CD8-positive, alpha-beta memory T cell (primary cell): ENCODE measurements around the gene FLAD1. TPM values are rescaled to one million over a fixed set of nuclear protein-coding genes. Genes with fewer than 3 reads are reported as not detected.
A peak's percentile ranks its signal among the peaks of the same experiment; 100 is the strongest.

ENCODE experiments used
- CTCF ChIA-PET: fragments of 350-600 bp; sonication (Branson Sonifier 250); formaldehyde crosslinking; loops from one replicate; lab custom pipeline; 2021; ENCODE audit warnings: antibody characterized with exemption; lab: Charles Lee
- POLR2A ChIA-PET: fragments of 350-600 bp; sonication (Branson Sonifier 250); formaldehyde crosslinking; loops from one replicate; lab custom pipeline; 2021; ENCODE audit warnings: antibody characterized with exemption; lab: Charles Lee
- DNase-seq, 5 donors: peaks; one replicate each; pipeline versions ENCODE4 v3.0.0 to v3.0.0-alpha.2; 2020 to 2022; ENCODE audit warnings: mixed read lengths in 1 of 5
- H3K27ac ChIP-seq: one replicate; pipeline ENCODE4 v1.7.0; 2013; ENCODE audit warnings: low read depth, mild to moderate bottlenecking, low read length, moderate library complexity
- H3K27me3 ChIP-seq: 2 replicates; pipeline ENCODE4 v1.7.0; 2013; ENCODE audit warnings: low read length, mild to moderate bottlenecking; ENCODE audit not compliant: insufficient read depth, poor library complexity, severe bottlenecking
- H3K36me3 ChIP-seq: 2 replicates; pipeline ENCODE4 v1.7.0; 2013; ENCODE audit warnings: mild to moderate bottlenecking, low read length, moderate library complexity; ENCODE audit not compliant: insufficient read depth
- H3K4me1 ChIP-seq: 2 replicates; pipeline ENCODE4 v1.7.0; 2013; ENCODE audit warnings: mild to moderate bottlenecking, low read length, moderate library complexity; ENCODE audit not compliant: insufficient read depth
- H3K4me3 ChIP-seq: 2 replicates; pipeline ENCODE4 v1.7.0; 2013; ENCODE audit warnings: mild to moderate bottlenecking, low read length
- H3K9me3 ChIP-seq: 2 replicates; pipeline ENCODE4 v1.7.0; 2013; ENCODE audit warnings: mild to moderate bottlenecking, low read length
- H3K27ac Mint-ChIP-seq, 8 donors: one replicate each; pipeline ENCODE4 v1.8.0; 2020 to 2021; ENCODE audit warnings: mixed read lengths in 8 of 8, mild to moderate bottlenecking in 6 of 8, inconsistent platforms in 3 of 8, moderate library complexity in 3 of 8
- H3K27me3 Mint-ChIP-seq, 2 donors: one replicate each; pipeline ENCODE4 v1.8.0; 2020 to 2021; ENCODE audit warnings: mixed read lengths in 2 of 2, mild to moderate bottlenecking in 1 of 2, moderate library complexity in 1 of 2
- H3K36me3 Mint-ChIP-seq, 3 donors: one replicate each; pipeline ENCODE4 v1.8.0; 2020 to 2021; ENCODE audit warnings: mixed read lengths in 3 of 3, inconsistent platforms in 1 of 3, mild to moderate bottlenecking in 1 of 3
- H3K4me1 Mint-ChIP-seq, 3 donors: one replicate each; pipeline ENCODE4 v1.8.0; 2020 to 2021; ENCODE audit warnings: mixed read lengths in 3 of 3, inconsistent platforms in 1 of 3, mild to moderate bottlenecking in 1 of 3
- H3K4me3 Mint-ChIP-seq, 7 donors: one replicate each; pipeline ENCODE4 v1.8.0; 2020 to 2021; ENCODE audit warnings: mixed read lengths in 7 of 7, mild to moderate bottlenecking in 6 of 7, moderate library complexity in 4 of 7, inconsistent platforms in 2 of 7
- H3K9me3 Mint-ChIP-seq, 5 donors: one replicate each; pipeline ENCODE4 v1.8.0; 2020 to 2022; ENCODE audit warnings: mixed read lengths in 5 of 5, mild to moderate bottlenecking in 3 of 5, moderate library complexity in 2 of 5, inconsistent platforms in 1 of 5
- polyA plus RNA-seq: library from polyadenylated mRNA; unstranded; fragments of 300-500 nt; fragmentation: Illumina TruSeq; gene quantifications from one replicate; pipeline ENCODE4 v1.2.3, GENCODE V29; 2021
- total RNA-seq, 2 experiments: library from RNA; stranded (reverse); gene quantifications; one replicate each; pipeline ENCODE4 v1.2.3, GENCODE V29; 2021

The FLAD1 gene
- total and polyA plus RNA-seq, 3 experiments from 2014 or later = 51.2 to 76.3 (median 73.7) TPM

- Histone ChIP-seq H3K36me3 (no peaks in the 10 kb centered on the region), H3K27me3 (no peaks in the 10 kb centered on the region), H3K4me3 (peak overlapping the region; percentile 94), H3K27ac (peak overlapping the region; percentile 87), H3K4me1 (peaks cover 49% of the 10 kb centered on the region), H3K9me3 (no peaks in the 10 kb centered on the region)
- POLR2A ChIA-PET = interaction anchor here (3.3 kb wide), 1 partner anchor 14 kb away, joined by 7 read pairs; no protein-coding TSS in a partner anchor
- H3K4me1 Mint-ChIP-seq = peaks cover 47 to 66% (median 52%) of the 10 kb centered on the region in 3 donors
- CTCF ChIA-PET = interaction anchor here (13.6 kb wide), 1 partner anchor 11 kb away, joined by 207 read pairs; no protein-coding TSS in a partner anchor
- peak overlapping the region; percentile 83 to 98 (median 91) for H3K27ac Mint-ChIP-seq
- peaks cover 0 to 6% (median 0%) of the 10 kb centered on the region in 3 donors for H3K36me3 Mint-ChIP-seq
- peak in 1 of 5 donors; percentile 27 for DNase-seq
- peak overlapping the region; percentile 93 to 96 (median 95) for H3K4me3 Mint-ChIP-seq
- no peaks in the 10 kb centered on the region for H3K9me3 Mint-ChIP-seq
- H3K27me3 Mint-ChIP-seq = no peaks in the 10 kb centered on the region
Measured at GRCh38 chr1:155003227-155003765, 20.2 kb downstream of the FLAD1 start.

GRCh38 chr1:155003766-155004351 lies 20.7 kb downstream of the FLAD1 start:
- Histone ChIP-seq H3K4me1 (peaks cover 49% of the 10 kb centered on the region), H3K27me3 (no peaks in the 10 kb centered on the region), H3K4me3 (peak overlapping the region; percentile 94), H3K9me3 (no peaks in the 10 kb centered on the region), H3K36me3 (no peaks in the 10 kb centered on the region), H3K27ac (peak overlapping the region; percentile 87)
- ChIA-PET POLR2A (interaction anchor here (0.6 to 3.3 kb wide), 2 partner anchors 13 to 43 kb away, joined by 5 to 7 read pairs; no protein-coding TSS in a partner anchor), CTCF (interaction anchor here (1.0 to 13.6 kb wide), 2 partner anchors 10 to 11 kb away, joined by 3 to 207 read pairs; partner anchors contain the start of gene LENEP)
- no peaks in the 10 kb centered on the region for H3K9me3 Mint-ChIP-seq
- DNase-seq = peak in 1 of 5 donors; percentile 22
- no peaks in the 10 kb centered on the region for H3K27me3 Mint-ChIP-seq
- peak overlapping the region; percentile 93 to 96 (median 95) for H3K4me3 Mint-ChIP-seq
- peaks cover 0 to 6% (median 0%) of the 10 kb centered on the region in 3 donors for H3K36me3 Mint-ChIP-seq
- peaks cover 45 to 67% (median 50%) of the 10 kb centered on the region in 3 donors for H3K4me1 Mint-ChIP-seq
- peak overlapping the region; percentile 89 to 98 (median 92) for H3K27ac Mint-ChIP-seq

GRCh38 chr1:155004352-155005075 lies 21.4 kb downstream of the FLAD1 start:
- CTCF ChIA-PET = interaction anchor here (1.0 to 13.6 kb wide), 2 partner anchors 10 kb away, joined by 3 to 207 read pairs; partner anchors contain the start of gene LENEP
- no peak for DNase-seq
- POLR2A ChIA-PET = interaction anchor here (0.6 to 3.3 kb wide), 3 partner anchors 11 to 44 kb away, joined by 4 to 7 read pairs (median 5); no protein-coding TSS in a partner anchor
- peaks cover 0 to 6% (median 0%) of the 10 kb centered on the region in 3 donors for H3K36me3 Mint-ChIP-seq
- H3K4me3 Mint-ChIP-seq = peak overlapping the region; percentile 82 to 95 (median 87)
- peak overlapping the region; percentile 94 for H3K4me3 ChIP-seq
- peaks cover 47% of the 10 kb centered on the region for H3K4me1 ChIP-seq
- no peaks in the 10 kb centered on the region for H3K27me3 ChIP-seq
- H3K36me3 ChIP-seq = no peaks in the 10 kb centered on the region
- H3K27ac Mint-ChIP-seq = peak overlapping the region; percentile 87 to 97 (median 92)
- H3K27ac ChIP-seq = peak overlapping the region; percentile 87
- H3K9me3 Mint-ChIP-seq = no peaks in the 10 kb centered on the region
- H3K9me3 ChIP-seq = no peaks in the 10 kb centered on the region
- H3K4me1 Mint-ChIP-seq = peaks cover 45 to 69% (median 49%) of the 10 kb centered on the region in 3 donors
- H3K27me3 Mint-ChIP-seq = no peaks in the 10 kb centered on the region

GRCh38 chr1:155005076-155006011 lies 22.2 kb downstream of the FLAD1 start:
- Histone ChIP-seq H3K27ac (peak overlapping the region; percentile 87), H3K27me3 (no peaks in the 10 kb centered on the region), H3K4me1 (peaks cover 55% of the 10 kb centered on the region), H3K9me3 (no peaks in the 10 kb centered on the region), H3K36me3 (no peaks in the 10 kb centered on the region), H3K4me3 (peak overlapping the region; percentile 94)
- CTCF ChIA-PET = interaction anchor here (1.0 to 13.6 kb wide), 4 partner anchors 9 to 80 kb away, joined by 3 to 207 read pairs (median 20); partner anchors contain the start of gene LENEP
- POLR2A ChIA-PET = interaction anchor here (0.6 to 3.3 kb wide), 2 partner anchors 10 to 12 kb away, joined by 4 to 7 read pairs; no protein-coding TSS in a partner anchor
- Mint-ChIP-seq H3K27ac (peak overlapping the region; percentile 65 to 97 (median 92)), H3K9me3 (no peaks in the 10 kb centered on the region), H3K36me3 (peaks cover 0 to 6% (median 0%) of the 10 kb centered on the region in 3 donors), H3K4me1 (peaks cover 47 to 69% (median 50%) of the 10 kb centered on the region in 3 donors), H3K27me3 (no peaks in the 10 kb centered on the region), H3K4me3 (peak overlapping the region; percentile 47 to 88 (median 75))
- DNase-seq = peak in 2 of 5 donors; percentile 35 to 63

GRCh38 chr1:155006601-155007101 lies 23.5 kb downstream of the FLAD1 start:
- Histone ChIP-seq H3K27ac (no peak overlapping the region), H3K36me3 (no peaks in the 10 kb centered on the region), H3K27me3 (no peaks in the 10 kb centered on the region), H3K4me3 (no peak overlapping the region), H3K9me3 (no peaks in the 10 kb centered on the region), H3K4me1 (peaks cover 68% of the 10 kb centered on the region)
- ChIA-PET POLR2A (interaction anchor here (0.6 to 1.3 kb wide), 5 partner anchors 31 to 398 kb away, joined by 3 to 10 read pairs (median 4); partner anchors contain the start of gene KRTCAP2), CTCF (interaction anchor here (0.6 to 16.7 kb wide), 6 partner anchors 8 to 79 kb away, joined by 3 to 207 read pairs (median 4); partner anchors contain the start of genes CKS1B, LENEP, PMVK and ZBTB7B)
- peak overlapping the region; percentile 66 to 97 (median 92) for H3K27ac Mint-ChIP-seq
- H3K27me3 Mint-ChIP-seq = no peaks in the 10 kb centered on the region
- H3K36me3 Mint-ChIP-seq = peaks cover 0 to 6% (median 0%) of the 10 kb centered on the region in 3 donors
- peaks cover 54 to 80% (median 58%) of the 10 kb centered on the region in 3 donors for H3K4me1 Mint-ChIP-seq
- DNase-seq = no peak
- peak overlapping the region; percentile 33 to 71 (median 60) for H3K4me3 Mint-ChIP-seq
- H3K9me3 Mint-ChIP-seq = no peaks in the 10 kb centered on the region

- Histone ChIP-seq H3K27ac (no peak overlapping the region), H3K4me3 (no peak overlapping the region), H3K27me3 (no peaks in the 10 kb centered on the region), H3K36me3 (no peaks in the 10 kb centered on the region), H3K9me3 (no peaks in the 10 kb centered on the region), H3K4me1 (peaks cover 75% of the 10 kb centered on the region)
- Mint-ChIP-seq H3K36me3 (peaks cover 0 to 6% (median 0%) of the 10 kb centered on the region in 3 donors), H3K4me1 (peaks cover 57 to 86% (median 63%) of the 10 kb centered on the region in 3 donors), H3K27ac (peak overlapping the region in 3 of 8 donors; percentile 29 to 97 (median 89)), H3K9me3 (no peaks in the 10 kb centered on the region), H3K4me3 (peak overlapping the region in 1 of 7 donors; percentile 61), H3K27me3 (no peaks in the 10 kb centered on the region)
- DNase-seq = no peak
- CTCF ChIA-PET = interaction anchor here (0.8 to 16.7 kb wide), 7 partner anchors 9 to 166 kb away, joined by 3 to 207 read pairs (median 3); partner anchors contain the start of genes CKS1B, KRTCAP2, LENEP and PMVK
- POLR2A ChIA-PET = interaction anchor here (0.6 to 1.3 kb wide), 4 partner anchors 34 to 399 kb away, joined by 4 to 10 read pairs (median 4); partner anchors contain the start of gene KRTCAP2
Measured at GRCh38 chr1:155007251-155007828, 24.2 kb downstream of the FLAD1 start.
